ENCODE results near the gene PTPRN2.
"Not testable (repeated sequence)": the region's sequence is repeated elsewhere in the genome, so short reads cannot be mapped to it uniquely, and the experiment has no call there.

PTPRN2 gene

GRCh38 chr7:158053183-158053915 lies 534.3 kb downstream of the PTPRN2 start:
- DNase-seq, result no peak

- DNase-seq, result no peak
Measured at GRCh38 chr7:158052381-158053060, 535.1 kb downstream of the PTPRN2 start.

GRCh38 chr7:158051776-158052175 lies 535.8 kb downstream of the PTPRN2 start:
- no peak for DNase-seq

GRCh38 chr7:158050978-158051651 lies 536.5 kb downstream of the PTPRN2 start:
- no peak for DNase-seq

- no peak for DNase-seq
Measured at GRCh38 chr7:158050441-158050977, 537.1 kb downstream of the PTPRN2 start.

GRCh38 chr7:158049271-158049670 lies 538.4 kb downstream of the PTPRN2 start:
- DNase-seq, result no peak

GRCh38 chr7:158048569-158048968 lies 539.1 kb downstream of the PTPRN2 start:
- no peak for DNase-seq

GRCh38 chr7:158047391-158048059 lies 540.1 kb downstream of the PTPRN2 start:
- DNase-seq, result no peak

- DNase-seq, result not testable (repeated sequence)
Measured at GRCh38 chr7:158046246-158046645, 541.4 kb downstream of the PTPRN2 start.

GRCh38 chr7:158044482-158044823 lies 543.2 kb downstream of the PTPRN2 start:
- DNase-seq, result no peak

GRCh38 chr7:158043551-158044481 lies 543.8 kb downstream of the PTPRN2 start:
- no peak for DNase-seq

- DNase-seq, result no peak
Measured at GRCh38 chr7:158042156-158042880, 545.3 kb downstream of the PTPRN2 start.

- DNase-seq, result no peak
Measured at GRCh38 chr7:158040199-158040598, 547.4 kb downstream of the PTPRN2 start.

GRCh38 chr7:158039270-158039669 lies 548.4 kb downstream of the PTPRN2 start:
- no peak for DNase-seq

GRCh38 chr7:158037211-158037610 lies 550.4 kb downstream of the PTPRN2 start:
- DNase-seq, result no peak

- no peak for DNase-seq
Measured at GRCh38 chr7:158035343-158035742, 552.3 kb downstream of the PTPRN2 start.

GRCh38 chr7:158034571-158034970 lies 553.1 kb downstream of the PTPRN2 start:
- DNase-seq, result no peak

GRCh38 chr7:158033925-158034324 lies 553.7 kb downstream of the PTPRN2 start:
- DNase-seq, result not testable (repeated sequence)

- no peak for DNase-seq
Measured at GRCh38 chr7:158033196-158033595, 554.4 kb downstream of the PTPRN2 start.

- DNase-seq, result no peak
Measured at GRCh38 chr7:158032561-158033115, 555.0 kb downstream of the PTPRN2 start.

- no peak for DNase-seq
Measured at GRCh38 chr7:158031867-158032308, 555.7 kb downstream of the PTPRN2 start.

Data from activated CD4-positive, alpha-beta T cell treated with anti-CD3 and anti-CD28 coated beads, Interleukin-2, Interleukin-6, amounts not matched to agents 100 ng/mL and 50 ng/mL, durations not matched to agents 16 hours and 8 hours (primary cell).